Middle frontal gyrus (tissue), 1 donor: Measurements from ENCODE around the gene ALDH16A1.
A peak's percentile ranks its signal among the peaks of the same experiment; 100 is the strongest.

ENCODE experiments used
- DNase-seq: peaks from one replicate; pipeline ENCODE4 v3.0.0-alpha.2; 2015; ENCODE audit warnings: low spot score; ENCODE audit errors: extremely low spot score

ALDH16A1 gene

DNA sequence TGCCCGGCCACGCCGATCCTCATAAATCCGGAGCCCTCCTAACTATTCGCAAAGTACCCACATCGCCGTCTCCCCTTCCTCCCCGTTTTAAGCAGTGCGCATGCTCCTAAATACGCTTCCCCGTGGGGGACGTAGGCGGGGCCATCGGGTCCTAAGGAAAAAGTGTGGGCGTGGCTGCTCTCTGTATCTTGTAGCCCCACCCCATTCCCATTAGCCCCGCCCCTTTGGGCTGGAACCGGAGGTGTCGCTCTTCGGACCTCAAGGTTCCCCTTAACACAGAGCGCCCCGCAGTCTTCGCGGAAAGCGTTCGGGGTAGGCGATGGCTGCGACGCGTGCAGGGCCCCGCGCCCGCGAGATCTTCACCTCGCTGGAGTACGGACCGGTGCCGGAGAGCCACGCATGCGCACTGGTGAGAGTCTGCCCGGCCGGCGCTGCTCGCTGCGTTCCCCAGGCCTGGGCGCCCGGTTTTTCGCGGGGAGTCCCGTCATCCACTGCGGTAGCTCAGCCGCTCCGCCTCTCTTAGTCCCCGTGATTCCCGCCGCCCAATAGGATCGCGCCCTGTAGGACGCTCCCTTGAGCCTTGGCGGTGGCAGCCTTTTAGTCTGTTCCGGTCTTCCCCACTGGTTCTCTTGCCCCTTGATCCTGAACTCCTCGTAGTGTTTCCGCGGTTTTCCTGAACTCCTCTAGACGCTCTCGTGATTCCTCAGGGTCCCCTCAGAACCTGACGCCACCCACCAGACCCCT, at the start of gene ALDH16A1:
ALDH16A1 (plus strand) TSS at position 213 of the 744 bp plus-strand sequence; CDS start at position 320, 107 bp downstream.
- peak; percentile 97 for DNase-seq

DNA sequence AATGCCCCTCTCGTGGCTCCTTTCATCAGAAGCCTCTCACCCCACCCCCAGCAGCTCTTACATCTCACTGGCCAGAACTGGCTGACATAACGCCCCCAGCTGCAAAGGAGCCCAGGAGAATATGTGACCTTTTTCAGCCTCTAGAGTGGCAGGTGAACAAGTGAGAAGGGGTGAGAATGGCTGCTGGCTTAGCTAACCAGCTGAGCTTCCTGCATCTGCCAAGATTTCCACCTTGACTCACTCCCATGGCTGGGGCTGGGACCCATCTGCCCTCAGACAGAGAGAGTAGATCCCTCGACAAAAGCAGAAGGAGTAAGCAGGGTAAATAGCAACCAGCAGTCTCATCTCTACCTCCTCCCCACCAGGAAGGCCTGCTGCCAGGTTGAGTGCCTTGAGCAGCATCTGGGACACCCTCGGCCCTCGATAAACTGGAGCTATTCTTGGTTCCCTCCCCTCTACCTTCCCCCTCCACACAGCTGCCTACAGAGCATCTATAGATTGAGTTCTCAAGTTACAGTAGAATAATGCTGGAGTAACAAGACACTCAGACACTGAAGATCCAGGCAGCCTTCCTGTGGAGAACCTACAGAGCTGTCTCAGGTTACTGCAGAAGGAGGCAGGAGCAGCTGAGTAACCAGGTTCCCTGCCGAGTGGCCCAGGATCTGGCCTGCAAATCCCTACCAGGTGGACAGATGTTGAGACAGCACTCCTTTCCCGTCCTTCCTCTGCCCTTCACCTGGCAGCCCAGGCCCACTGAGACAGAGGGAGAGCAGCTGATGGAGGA, 49.4 kb upstream of the ALDH16A1 start:
- DNase-seq, result no peak

DNA sequence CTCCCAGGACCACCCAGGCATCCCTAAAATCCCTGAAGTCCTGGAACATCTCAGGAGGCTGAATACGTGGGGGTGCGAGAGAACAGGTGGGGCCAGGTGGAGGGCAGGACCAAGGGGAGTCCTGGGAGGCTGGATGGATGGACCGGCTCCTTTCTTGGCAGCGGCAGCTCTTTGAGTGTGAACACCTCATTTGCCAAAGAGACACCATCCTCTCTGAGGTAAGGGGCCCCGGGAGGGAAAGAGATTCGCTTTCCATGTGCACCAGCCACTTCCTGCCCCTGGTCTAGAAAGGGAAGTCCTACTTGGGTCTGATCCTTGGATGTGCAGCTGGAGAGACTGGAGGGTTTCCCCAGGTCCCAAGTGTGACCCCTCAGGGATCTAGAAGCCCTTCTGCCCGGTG, 45.9 kb upstream of the ALDH16A1 start:
- no peak for DNase-seq

DNA sequence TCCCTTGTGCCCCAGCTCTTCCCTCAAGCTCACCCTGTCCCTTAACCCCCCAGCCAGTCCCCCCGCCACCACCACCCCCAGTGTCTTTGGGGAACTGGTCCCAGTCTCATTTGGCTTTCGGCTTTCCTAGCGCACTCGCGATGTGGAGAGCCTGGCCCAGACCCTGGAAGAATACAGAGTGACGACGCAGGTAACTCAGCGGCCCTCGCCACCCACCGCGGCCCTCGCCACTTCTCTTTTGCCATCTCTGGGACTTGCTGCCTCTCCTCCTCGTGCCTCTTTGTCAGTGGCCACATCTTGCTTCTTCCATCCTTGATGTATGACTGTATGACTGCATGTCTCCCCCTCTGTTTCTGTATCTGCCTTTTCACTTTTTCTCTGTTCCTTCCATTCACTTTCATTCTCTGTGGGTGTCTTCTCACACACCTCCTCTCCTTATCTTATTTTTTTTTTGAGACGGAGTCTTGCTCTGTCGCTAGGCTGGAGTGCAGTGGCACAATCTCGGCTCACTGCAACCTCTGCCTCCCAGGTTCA, 45.5 kb upstream of the ALDH16A1 start:
- no peak for DNase-seq

DNA sequence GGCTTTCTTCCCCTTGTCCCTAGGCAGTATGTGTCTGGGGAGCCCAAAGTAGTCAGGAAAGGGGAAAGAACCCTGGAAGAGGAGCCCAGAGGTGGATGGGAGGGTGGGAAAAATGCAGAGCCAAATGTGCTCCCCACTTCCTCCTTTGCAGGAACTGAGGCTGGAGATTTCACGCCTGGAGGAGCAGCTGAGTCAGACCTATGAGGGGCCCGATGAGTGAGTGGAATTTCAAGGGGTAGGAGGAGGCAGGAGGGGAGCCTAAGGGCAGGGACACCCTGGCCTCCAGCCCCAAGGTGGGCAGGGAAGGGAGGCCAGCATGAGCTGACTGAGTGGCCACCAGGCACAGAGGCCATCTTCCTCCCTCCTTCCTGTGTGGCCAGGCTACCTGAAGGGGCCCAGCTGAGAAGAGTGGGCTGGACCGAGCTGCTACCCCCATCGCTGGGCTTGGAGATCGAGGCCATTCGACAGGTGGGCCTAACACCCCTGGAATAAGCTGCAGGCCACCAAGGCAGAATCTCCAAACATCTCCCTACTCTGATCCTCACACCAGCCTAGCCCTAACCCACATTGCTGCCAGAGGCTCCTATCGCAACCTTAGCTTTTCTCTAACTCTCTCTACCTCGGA, 44.1 kb upstream of the ALDH16A1 start:
- no peak for DNase-seq

DNA sequence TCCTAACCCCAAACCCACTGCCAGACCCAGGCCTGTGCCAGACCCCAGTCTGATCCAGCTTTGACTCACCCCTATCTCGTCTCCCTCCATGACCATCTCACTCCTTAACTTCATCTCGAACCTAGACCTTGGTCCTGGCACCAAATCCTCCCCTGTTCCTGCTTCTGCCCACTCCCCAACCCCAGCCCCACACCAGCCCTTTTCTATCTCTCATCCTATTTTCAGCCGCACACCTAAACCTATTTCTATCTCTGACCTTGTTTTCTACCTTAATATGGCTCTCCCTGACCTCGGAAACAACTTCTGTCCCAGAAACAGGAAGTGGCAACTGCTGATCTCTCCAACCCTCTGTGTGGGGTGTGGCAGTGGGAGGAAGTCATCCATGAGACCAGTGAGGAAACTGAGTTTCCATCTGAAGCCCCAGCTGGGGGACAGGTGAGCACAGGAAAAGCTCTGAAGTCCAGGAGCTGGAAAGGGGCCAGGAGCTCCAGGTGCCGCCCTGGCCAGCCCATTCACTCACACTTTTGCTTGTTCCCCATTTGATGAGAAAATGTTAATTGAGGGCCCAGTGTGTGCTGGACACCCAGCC, 43.5 kb upstream of the ALDH16A1 start:
- DNase-seq, result no peak

DNA sequence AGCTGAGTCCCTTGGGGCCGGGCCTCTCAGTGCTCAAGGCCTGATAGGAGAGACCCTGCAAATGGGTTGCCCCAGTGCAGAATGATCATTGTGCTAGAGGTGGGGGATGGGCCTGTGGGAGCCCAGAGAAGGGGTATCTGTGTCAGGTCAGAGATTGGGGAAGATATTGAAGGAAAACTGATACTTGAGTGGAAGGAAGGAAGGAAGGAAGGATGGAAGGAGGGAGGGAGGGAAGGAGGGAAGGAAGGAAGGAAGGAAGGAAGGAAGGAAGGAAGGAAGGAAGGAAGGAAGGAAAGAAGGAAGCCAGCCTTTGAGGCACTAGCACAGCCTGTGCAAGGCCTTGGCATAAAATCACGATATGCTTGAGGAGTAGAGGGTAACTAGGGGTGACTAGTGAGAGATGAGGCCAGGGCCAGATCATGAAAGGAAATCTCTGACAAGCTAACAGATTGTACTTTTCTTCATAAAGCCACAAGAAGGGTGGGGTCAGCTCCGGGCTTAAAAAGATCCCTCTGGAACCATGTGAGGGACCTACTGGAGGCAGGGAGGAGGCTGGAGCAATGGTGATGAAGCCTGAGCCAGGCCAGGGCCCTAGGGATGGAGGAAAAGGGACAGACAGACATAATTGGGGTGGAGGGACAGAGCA, 41.2 kb upstream of the ALDH16A1 start:
- no peak for DNase-seq

DNA sequence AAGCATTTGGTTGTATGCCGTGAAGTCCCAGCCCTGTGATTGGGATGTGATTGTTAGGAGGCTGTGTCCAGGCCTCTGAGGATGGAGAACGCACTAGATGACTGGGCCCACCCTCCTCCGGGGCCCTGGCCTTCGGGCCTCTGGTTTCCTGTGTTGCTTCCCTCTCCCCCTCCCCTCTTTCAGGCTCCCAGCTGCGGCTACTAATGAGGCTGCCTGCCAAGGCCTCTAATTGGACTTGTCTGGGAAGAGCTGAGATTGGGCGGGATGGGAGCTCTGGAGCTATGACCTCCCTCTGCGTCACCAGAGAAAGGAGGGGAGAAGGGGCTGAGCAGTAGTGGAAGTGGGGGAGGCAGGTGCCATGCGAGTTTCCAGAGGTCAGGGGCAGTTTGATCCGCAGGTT, 39.7 kb upstream of the ALDH16A1 start:
- DNase-seq, result no peak

DNA sequence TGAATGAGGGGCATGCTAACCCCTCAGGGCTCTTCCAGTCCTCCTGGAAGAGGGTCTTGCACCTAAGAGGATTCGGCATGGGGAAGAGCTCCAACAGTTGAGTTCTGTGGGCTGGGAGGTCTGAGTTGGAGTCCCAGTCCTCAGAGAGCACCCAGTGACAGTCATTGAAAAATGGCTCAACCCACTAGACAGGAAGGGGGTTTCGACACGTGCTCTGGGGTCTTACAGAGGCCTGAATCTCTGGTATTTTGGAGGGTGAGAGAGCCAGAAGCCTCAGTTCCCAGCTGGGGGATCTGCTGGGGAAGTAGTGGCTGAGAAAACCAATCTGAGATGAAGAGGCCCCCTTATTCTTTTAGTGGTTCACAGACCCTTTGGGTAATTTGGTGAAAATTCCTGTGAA, 38.8 kb upstream of the ALDH16A1 start:
- DNase-seq, result no peak

DNA sequence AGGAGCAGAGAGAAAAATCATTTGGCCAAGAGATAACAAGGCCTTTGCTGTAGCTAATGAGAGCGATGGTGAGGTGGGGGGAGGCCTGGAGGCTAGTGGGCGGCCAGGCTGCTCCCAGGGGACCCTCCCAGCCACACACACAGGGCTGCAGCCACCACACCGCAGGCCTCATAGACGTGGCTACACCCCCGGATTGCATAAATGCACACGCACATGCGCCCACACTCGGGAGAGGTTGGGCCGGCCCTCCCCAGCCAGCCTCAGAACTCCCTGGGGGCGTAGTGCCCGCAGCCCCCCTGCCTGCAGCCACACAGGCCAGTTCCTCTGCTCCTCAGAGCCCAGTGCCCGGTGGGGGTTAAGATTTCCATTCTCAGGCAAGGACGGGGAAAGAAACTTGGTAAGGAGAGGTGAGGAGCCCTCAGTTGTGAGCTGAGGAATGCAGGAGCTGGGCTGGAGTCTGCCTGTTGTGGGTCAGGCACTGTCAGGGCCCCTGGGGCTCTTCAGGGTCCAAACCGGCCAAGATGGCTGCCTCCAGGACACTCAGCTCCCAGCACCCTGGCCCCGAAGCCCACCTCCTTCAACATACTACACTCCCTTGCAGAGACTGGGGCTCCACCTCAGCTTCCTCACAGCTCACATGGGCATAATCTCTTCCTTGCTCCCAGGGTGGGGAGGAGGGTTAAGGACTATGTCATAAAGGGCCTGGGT, 37.8 kb upstream of the ALDH16A1 start:
- no peak for DNase-seq

DNA sequence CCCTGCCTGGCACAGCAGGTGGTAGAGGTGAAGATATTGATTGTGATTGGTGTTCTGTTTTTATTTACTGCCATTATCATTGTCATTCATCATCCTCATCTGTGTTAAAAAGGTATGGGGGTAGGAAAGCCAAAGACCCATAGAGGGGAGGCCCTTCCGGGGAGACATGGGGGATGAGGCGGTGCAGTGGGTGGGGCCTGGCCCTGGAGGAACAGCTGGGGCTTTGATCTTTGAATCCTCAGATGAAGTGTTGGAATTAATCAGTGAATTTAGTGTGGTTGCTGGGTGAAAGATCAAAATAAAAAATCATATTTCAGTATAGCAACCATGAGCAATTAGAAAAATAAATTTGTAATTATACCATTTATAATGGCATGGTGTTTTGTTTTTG, 37.2 kb upstream of the ALDH16A1 start:
- DNase-seq, result no peak

DNA sequence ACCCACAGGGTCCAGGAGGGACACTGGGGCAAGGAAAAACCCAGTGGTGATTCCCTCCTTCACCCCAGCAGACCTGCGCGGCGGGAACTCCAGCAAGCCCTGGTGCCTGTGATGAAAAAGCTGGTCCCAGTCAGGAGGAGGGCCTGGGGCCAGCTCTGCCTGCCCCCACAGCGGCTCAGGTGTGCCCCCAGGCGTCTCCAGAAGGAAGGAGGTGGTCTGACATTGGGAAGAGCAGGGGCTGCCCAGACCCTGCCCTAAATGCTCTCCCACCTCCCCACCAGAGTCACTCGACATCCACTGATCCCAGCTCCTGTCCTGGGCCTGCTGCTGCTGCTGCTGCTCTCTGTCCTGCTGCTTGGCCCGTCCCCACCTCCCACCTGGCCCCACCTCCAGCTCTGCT, 35.9 kb upstream of the ALDH16A1 start:
- DNase-seq, result no peak

DNA sequence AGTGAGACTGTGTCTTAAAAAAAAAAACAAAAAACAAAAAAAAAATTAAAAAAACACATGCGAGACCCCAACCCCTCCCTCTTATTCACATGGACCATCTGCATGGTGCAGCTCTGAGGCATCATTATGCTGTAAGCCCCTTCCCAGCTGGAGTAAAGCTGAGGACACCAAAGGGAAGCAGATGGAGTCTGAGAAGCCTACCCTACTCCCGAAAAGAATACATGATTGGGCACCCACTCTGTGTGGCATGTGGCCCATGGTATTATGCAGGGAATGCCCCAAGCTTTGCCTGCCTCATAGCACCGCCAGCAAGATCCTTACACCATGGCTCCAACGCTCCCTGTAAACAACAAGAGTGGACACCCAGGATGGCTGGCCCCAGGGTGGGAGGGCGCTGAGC, 34.5 kb upstream of the ALDH16A1 start:
- no peak for DNase-seq

DNA sequence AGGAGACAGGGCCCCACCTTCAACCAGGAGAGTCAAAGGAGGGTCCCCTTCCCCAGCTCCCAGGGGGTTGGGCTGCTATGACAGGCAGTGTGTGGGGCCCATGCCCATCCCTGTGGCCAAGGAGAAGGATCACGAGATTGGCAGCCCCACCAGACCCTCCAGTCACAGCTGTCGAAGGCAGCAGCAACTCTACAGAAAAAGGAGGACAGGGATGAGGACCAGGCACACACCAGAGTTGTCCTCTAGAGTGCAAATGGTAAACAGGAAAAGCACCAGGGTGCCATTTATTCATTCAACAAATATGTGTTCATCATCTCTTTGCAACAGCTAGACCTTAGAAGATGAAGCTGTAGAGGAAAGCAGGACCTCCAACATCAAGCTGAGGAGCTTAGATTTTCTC, 33.9 kb upstream of the ALDH16A1 start:
- DNase-seq, result no peak

DNA sequence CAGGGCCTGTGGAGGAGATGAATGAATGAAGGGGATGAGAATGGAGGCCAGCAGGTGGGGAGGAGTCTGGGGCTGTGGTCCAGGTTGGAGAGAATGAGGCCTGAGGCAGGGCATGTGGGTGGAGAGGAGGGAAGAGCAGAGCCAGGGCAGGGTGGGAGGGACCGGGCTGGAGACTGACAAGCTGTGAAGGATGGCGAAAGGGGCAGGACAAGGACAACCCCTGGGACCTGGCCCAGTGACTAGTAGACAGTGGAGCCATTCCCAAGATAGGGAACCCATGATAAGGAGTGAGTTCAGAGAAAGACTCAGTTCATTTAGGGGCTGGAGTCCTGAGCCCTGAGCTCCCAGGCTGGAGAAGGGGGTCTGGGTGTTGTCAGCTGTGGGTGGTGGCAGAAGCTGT, 32.8 kb upstream of the ALDH16A1 start:
- DNase-seq, result no peak

DNA sequence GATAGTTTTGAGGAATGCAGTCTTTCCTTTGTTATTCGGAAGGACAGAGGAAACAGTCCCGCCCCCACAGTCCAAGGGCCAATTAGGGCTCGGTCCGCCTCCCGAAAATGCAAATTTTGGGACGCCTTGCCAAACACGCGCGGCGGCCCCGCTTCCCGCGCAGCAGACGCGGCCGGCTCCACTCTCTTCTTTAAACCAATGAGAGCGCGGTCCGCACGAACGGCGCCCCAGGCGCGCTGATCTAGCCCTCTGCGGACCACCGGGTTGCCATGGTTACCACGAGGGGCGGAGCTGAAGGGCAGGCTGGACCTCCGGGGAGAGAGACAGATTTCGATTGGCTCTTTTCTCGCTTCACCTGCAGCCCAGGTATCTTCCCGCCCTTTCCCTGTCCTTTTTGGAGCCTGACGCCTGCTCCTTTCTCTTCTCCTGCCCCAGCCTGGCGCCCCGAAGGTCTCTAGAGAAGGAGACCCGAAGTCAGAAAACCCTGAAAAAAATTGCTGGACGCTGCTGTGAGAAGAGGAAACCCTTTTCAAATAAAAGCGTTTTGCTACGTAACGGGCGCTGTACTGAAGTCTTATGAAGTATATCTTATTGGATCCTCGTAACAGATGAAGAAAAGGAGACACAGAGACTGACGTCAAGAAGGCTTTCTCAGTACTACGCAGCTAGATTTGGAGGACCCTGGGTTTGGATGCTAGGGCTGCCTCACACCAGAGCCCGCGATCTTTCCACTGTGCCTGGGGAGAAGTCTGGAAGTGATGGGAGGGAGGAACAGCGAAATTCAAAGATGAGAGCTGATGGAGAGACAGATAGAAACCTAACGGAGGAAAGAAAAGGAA, 31.8 kb upstream of the ALDH16A1 start:
- DNase-seq, result no peak

DNA sequence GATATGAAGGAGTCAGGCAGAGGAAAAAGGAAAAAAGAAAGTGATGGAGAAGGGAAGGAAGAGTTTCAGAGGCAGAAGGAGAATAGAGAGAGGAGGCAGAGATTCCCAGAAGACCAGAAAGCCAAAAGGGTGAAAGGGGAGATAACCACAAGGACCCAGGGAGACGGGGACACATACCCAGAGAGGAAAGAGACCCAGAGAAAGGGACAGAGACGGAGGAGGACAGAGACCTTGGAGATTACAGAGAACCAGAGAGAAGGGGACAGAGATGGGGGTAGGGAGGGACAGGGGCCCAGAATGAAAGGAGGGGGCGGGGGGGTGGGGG, 31.2 kb upstream of the ALDH16A1 start:
- no peak for DNase-seq

DNA sequence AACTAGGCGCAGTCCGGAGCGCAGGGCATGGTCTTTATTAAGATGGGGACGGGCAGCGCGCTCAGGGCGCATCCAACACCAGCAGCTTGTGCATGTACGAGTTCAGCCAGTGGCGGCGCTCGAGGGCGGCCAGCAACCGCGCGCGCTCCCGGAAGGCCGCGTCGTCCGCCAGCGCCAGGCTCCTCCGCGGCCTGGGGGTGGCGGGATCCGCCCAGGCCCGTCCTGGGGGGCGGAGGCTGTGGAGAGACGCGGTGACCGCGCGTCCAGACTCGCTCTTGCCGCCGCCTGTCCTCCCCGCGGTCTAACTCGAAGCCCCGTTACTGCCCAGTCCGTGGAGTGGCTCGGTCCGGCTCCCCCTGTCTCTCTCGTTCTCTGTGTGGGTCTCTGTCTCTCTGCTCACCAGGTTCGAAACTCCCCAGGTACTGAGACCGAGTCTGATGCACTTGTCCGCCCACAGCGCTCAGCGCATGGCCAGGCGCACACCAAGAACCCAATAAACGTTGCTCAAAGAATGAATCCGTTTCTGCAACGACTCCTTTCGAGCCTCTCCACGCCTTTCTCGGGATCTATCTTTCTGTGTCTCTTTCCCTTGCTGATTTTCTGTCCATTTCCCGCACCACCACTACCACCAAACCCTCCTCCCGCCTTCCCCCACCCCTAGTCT, 30.5 kb upstream of the ALDH16A1 start:
- no peak for DNase-seq
